Activated naive CD4-positive, alpha-beta T cell treated with Interleukin-2 at 50 U/mL for 16 hours (primary cell): ENCODE data around the gene ZXDC.

Experiments used
- DNase-seq: peaks from one replicate; pipeline ENCODE4 v3.0.0-alpha.2; 2020

ZXDC gene

DNA sequence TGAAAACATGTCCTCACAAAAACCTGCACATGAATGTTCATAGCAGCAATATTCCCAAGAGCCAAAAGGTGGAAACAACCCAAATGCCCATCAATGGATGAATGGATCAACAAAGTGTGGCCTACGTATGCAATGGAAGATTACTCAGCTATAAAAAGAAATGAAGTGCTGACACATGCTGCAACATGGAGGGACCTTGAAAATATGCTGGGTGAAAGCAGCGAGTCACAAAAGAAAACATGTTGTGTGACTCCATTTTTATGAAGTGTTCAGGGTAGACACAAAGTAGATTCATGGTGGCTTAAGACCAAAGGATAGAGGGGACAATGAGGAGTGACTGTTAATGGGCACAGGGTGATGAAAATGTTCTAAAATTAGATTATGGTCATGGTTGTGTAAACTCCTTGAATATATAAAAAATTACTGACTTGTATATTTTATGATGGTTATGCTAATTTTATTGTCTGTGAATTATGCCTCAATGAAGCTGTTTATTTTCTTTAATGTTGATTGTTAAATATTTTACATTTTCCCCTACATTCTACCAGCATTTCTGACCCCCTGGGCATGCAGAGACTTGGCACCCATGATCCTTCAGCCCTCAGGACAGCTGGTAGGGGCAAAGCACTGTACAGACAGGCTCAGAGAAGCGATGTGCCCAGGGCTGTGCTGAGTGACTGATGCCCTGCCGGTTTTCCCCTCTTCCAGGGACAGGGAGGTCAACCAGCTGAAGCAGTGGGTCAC is 43.2 kb downstream of the ZXDC start:
- no peak for DNase-seq

- DNase-seq = peak; percentile 0
Measured at GRCh38 chr3:126431103-126431534, 44.6 kb downstream of the ZXDC start.

DNA sequence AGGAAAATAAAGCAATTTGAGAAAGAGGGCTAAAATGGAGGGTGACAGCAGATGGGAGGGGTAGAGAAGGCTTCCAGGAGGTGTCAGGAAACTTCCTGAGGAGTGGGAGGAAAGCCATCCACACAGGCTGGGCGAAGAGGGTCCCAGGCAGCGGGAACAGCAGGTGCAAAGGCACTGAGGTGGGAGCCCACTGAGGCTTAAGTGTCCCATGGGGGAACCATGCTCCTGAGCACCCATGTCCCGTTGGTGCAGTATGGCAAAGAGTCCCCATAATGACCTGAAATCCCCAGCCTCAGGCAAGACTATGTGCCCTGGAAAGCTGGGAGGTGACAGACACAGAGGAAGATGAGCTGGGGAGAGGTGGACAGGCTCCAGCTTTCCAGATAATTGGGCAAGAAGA is 50.9 kb downstream of the ZXDC start:
- DNase-seq = no peak

- DNase-seq = no peak
Measured at GRCh38 chr3:126424039-126424717, 51.5 kb downstream of the ZXDC start.

GRCh38 chr3:126423191-126424038 is 52.3 kb downstream of the ZXDC start:
- DNase-seq = no peak

DNA sequence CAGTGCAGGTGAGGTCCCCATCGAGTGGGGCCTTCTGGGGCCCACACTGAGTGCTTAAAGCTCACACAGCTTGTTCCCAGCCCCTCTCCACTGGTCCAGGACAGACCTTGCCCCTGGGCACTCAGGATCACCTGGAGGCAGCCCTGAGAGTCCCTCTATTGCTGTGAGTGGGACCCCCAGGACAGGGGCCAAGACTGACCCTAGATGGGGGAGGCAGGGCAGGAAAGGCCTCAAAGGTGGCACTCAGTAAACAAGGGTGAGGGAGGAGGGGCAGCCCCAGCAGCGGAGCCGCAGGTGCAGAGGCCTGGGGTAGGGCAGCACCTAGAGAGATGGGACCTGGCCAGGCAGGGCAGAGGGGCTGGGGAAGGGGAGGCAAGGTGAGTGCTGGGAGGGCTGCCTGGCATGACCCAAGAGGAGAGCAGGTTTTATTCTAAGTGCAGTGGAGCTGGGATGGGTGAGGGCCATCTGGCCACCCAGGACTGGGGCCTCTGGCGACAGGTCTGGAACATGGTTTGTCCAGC is 53.1 kb downstream of the ZXDC start:
- DNase-seq = no peak

GRCh38 chr3:126422121-126422520 is 53.6 kb downstream of the ZXDC start:
- no peak for DNase-seq

DNA sequence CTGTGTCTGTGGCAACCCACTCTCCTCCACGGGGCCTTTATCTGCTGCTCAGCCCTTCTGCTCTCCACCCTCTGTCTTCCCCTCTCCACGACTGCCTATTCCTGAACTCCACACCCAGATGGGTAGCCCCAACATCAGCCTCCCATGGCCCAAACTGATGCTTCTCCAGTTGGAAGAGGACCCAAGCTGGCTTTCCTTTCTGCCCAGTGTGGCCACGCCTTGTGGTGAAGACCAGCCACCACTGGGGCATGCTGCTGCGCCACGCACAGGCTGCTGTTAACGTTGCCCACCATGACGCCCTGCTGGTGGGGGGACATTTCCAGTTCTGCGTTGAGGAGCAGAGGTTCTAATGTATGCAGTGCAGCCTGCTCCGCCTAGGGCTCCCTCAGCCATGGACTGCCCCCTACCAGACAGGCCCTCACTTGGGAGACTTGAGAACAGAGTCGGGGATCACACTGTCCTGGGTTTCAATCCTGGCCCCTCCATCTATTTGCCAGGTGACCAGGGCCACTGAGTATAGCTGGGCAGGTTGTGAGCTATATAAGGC is 54.0 kb downstream of the ZXDC start:
- no peak for DNase-seq

- no peak for DNase-seq
Measured at GRCh38 chr3:126419886-126420786, 55.6 kb downstream of the ZXDC start.

DNA sequence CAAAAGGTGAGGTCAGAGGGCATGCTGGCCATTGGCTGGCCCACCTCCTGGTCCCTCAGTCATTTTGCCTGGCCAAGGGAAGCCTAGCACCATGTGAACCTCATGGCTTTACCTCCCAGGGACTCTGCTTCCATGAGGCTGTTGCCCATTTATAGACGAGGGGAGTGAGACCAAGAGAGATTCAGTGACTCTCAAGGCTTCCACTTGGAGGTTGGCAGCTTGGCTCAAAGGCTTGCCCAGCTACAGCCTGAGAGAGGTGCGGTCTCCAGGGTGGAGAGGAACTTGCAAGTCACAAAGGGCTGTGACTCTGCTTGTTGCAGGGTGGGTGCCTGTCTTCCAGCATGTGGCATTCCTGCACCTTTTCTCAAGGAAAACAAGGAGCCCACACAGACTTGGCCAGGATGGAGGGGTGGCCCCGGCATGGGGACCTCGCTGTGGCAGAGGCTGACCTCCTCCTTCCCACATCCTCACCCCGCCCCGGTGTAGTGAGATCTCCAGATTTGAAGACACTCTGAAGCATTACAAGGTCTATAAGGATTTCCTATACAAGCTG is 56.5 kb downstream of the ZXDC start:
- no peak for DNase-seq

- no peak for DNase-seq
Measured at GRCh38 chr3:126418661-126419131, 57.0 kb downstream of the ZXDC start.

DNA sequence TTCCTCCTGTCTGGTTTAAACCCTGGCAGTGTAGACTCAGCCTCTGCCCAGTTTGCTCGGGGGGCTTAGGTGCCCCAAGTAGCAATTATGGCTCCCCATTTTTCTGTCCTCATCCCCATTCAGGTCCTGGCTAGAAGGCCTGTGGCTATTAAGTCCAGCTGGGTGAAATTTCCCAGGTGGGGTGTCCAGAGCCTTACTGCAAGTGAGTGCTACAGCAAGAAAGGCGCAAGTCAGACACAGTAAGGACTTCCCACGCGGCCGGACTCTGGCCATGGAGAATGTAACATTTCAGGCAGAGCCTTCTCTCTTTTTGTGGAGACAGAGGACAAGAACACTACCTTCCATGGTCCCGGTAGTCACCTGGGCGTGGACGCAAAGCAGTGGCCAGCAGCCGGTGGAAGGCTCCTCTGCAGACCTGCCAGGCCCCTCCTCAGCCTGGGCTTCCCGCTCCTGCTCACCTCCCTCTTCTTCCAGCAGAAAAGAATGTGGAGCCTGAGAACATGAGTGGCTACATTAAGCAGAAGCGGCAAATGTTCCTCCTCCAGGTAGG is 57.6 kb downstream of the ZXDC start:
- no peak for DNase-seq

DNA sequence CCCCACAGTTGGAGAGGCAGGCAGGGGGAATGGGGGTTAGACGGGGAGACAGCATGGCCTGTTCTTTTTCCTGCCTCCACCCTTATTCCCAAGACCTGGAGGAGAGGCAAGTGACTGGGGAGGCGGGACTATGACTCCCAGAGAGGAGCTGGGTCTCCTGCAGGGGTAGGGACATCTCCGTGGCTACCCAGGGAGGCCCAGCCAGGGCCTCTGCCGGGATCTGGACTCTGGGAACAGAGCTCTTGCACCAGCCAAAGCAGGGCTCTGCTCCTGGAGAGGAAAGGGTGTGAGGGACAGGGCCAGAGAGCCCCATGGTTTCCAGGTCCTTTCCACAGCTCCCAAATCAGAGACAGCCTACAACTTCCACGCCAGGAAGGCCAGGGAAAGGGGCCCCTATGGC is 58.2 kb downstream of the ZXDC start:
- no peak for DNase-seq

- DNase-seq = no peak
Measured at GRCh38 chr3:126416943-126417342, 58.7 kb downstream of the ZXDC start.

GRCh38 chr3:126415661-126416591 is 59.8 kb downstream of the ZXDC start:
- DNase-seq = no peak

GRCh38 chr3:126414961-126415660 is 60.6 kb downstream of the ZXDC start:
- no peak for DNase-seq

DNA sequence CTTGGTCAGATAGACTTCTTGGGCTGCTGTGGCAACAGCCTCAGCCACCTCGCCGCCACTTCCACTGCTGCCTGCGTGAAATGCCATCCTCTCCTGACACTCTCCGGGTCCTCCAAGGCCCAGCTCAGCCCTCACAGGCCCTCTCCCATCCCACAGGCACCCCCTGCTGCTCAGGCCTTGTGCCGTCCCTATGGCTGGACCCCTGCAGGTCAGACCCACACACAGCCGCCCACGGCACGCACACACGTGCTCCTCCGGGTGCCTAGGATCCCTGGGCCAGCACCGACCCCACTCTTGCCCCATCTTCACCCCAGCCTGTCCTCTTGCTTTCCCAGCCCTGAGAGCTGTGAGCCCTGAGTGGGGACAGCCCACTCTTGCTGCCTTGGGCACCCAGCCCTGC is 61.3 kb downstream of the ZXDC start:
- no peak for DNase-seq

GRCh38 chr3:126413693-126414080 is 62.0 kb downstream of the ZXDC start:
- no peak for DNase-seq
